ENCODE data around the gene DACT1. TPM values are rescaled to one million over a fixed set of nuclear protein-coding genes. Genes with fewer than 3 reads are reported as not detected.

Gene DACT1
- total and polyA plus RNA-seq, 2 donors (not counting 1 experiment from before 2014, with no cell fraction given), result 10.2 to 10.6 TPM

- H3K9ac ChIP-seq (ENCODE audit: insufficient read depth, low read length), result no peak overlapping the region
- no peaks in the 10 kb centered on the region for H3K36me3 ChIP-seq (ENCODE audit: control insufficient read depth, insufficient read depth, low read length)
- no peak overlapping the region for H3K27ac ChIP-seq (ENCODE audit: insufficient read depth, low read length)
- TF ChIP-seq CTCF (conservative IDR thresholded peaks at IDR 0.05 in 1 of 2, IDR thresholded peaks at IDR 0.05 in 1 of 2; ENCODE audit: low read depth in 1 of 2, low read length in 2 of 2) (no peak), EZH2 (IDR thresholded peaks at IDR 0.05; ENCODE audit: low read length, missing control alignments) (no peak)
- no peak overlapping the region for H3K4me2 ChIP-seq (ENCODE audit: extremely low read depth, insufficient read depth, low read length)
- no peaks in the 10 kb centered on the region for H3K9me3 ChIP-seq (ENCODE audit: control insufficient read depth, insufficient read depth, low read depth, low read length)
- no peak for DNase-seq (ENCODE audit: low read depth in 2 of 2)
- no peaks in the 10 kb centered on the region for H4K20me1 ChIP-seq (ENCODE audit: control insufficient read depth, extremely low read depth, insufficient read depth, low read length)
- no peaks in the 10 kb centered on the region for H3K79me2 ChIP-seq (ENCODE audit: control insufficient read depth, insufficient read depth, low read length)
- H3K27me3 ChIP-seq (ENCODE audit: control insufficient read depth, insufficient read depth, low read length), result no peaks in the 10 kb centered on the region
- no peaks in the 10 kb centered on the region for H3K4me1 ChIP-seq (ENCODE audit: control insufficient read depth, extremely low read depth, insufficient read depth, low read length)
- no peak overlapping the region for H2AFZ ChIP-seq (ENCODE audit: low read length)
- no peak overlapping the region for H3K4me3 ChIP-seq (replicated peaks in 1 of 4; ENCODE audit: control extremely low read depth in 1 of 4, insufficient read depth in 1 of 4, low read depth in 3 of 4, low read length in 4 of 4)
These were observed 8.5 kb upstream of the DACT1 start for GRCh38 chr14:58629281-58629680.

GRCh38 chr14:58631732-58632131 is 6.0 kb upstream of the DACT1 start:
- no peak overlapping the region for H2AFZ ChIP-seq (ENCODE audit: low read length)
- H3K9ac ChIP-seq (ENCODE audit: insufficient read depth, low read length), result no peak overlapping the region
- no peak overlapping the region for H3K27ac ChIP-seq (ENCODE audit: insufficient read depth, low read length)
- H3K79me2 ChIP-seq (ENCODE audit: control insufficient read depth, insufficient read depth, low read length), result no peaks in the 10 kb centered on the region
- no peak for DNase-seq (ENCODE audit: low read depth in 2 of 2)
- no peaks in the 10 kb centered on the region for H3K4me1 ChIP-seq (ENCODE audit: control insufficient read depth, extremely low read depth, insufficient read depth, low read length)
- H3K4me3 ChIP-seq (replicated peaks in 1 of 4; ENCODE audit: control extremely low read depth in 1 of 4, insufficient read depth in 1 of 4, low read depth in 3 of 4, low read length in 4 of 4), result no peak overlapping the region
- no peak for TF ChIP-seq CTCF (conservative IDR thresholded peaks at IDR 0.05 in 1 of 2, IDR thresholded peaks at IDR 0.05 in 1 of 2; ENCODE audit: low read depth in 1 of 2, low read length in 2 of 2)
- H3K9me3 ChIP-seq (ENCODE audit: control insufficient read depth, insufficient read depth, low read depth, low read length), result no peaks in the 10 kb centered on the region
- H4K20me1 ChIP-seq (ENCODE audit: control insufficient read depth, extremely low read depth, insufficient read depth, low read length), result no peaks in the 10 kb centered on the region
- H3K4me2 ChIP-seq (ENCODE audit: extremely low read depth, insufficient read depth, low read length), result no peak overlapping the region
- H3K36me3 ChIP-seq (ENCODE audit: control insufficient read depth, insufficient read depth, low read length), result no peaks in the 10 kb centered on the region
- H3K27me3 ChIP-seq (ENCODE audit: control insufficient read depth, insufficient read depth, low read length), result no peaks in the 10 kb centered on the region

- no peaks in the 10 kb centered on the region for H3K27me3 ChIP-seq (ENCODE audit: control insufficient read depth, insufficient read depth, low read length)
- no peak overlapping the region for H3K4me2 ChIP-seq (ENCODE audit: extremely low read depth, insufficient read depth, low read length)
- no peaks in the 10 kb centered on the region for H3K4me1 ChIP-seq (ENCODE audit: control insufficient read depth, extremely low read depth, insufficient read depth, low read length)
- no peak overlapping the region for H3K27ac ChIP-seq (ENCODE audit: insufficient read depth, low read length)
- TF ChIP-seq EZH2 (IDR thresholded peaks at IDR 0.05; ENCODE audit: low read length, missing control alignments), result no peak
- TF ChIP-seq CTCF (conservative IDR thresholded peaks at IDR 0.05 in 1 of 2, IDR thresholded peaks at IDR 0.05 in 1 of 2; ENCODE audit: low read depth in 1 of 2, low read length in 2 of 2), result no peak
- no peak overlapping the region for H2AFZ ChIP-seq (ENCODE audit: low read length)
- DNase-seq (ENCODE audit: low read depth in 2 of 2), result peak in 1 of 2 donors; percentile 82
- H3K4me3 ChIP-seq (replicated peaks in 1 of 4; ENCODE audit: control extremely low read depth in 1 of 4, insufficient read depth in 1 of 4, low read depth in 3 of 4, low read length in 4 of 4), result no peak overlapping the region
- no peaks in the 10 kb centered on the region for H3K79me2 ChIP-seq (ENCODE audit: control insufficient read depth, insufficient read depth, low read length)
- H4K20me1 ChIP-seq (ENCODE audit: control insufficient read depth, extremely low read depth, insufficient read depth, low read length), result no peaks in the 10 kb centered on the region
- no peaks in the 10 kb centered on the region for H3K36me3 ChIP-seq (ENCODE audit: control insufficient read depth, insufficient read depth, low read length)
- H3K9ac ChIP-seq (ENCODE audit: insufficient read depth, low read length), result no peak overlapping the region
- no peaks in the 10 kb centered on the region for H3K9me3 ChIP-seq (ENCODE audit: control insufficient read depth, insufficient read depth, low read depth, low read length)
These were observed 3.9 kb upstream of the DACT1 start for GRCh38 chr14:58633831-58634230.

Measured in fibroblast of lung (primary cell).